ENCODE data around the gene PARD3B.

The PARD3B gene

GRCh38 chr2:205017381-205017780, 472.1 kb downstream of the PARD3B start:
- no peak for DNase-seq

GRCh38 chr2:205017912-205018311, 472.6 kb downstream of the PARD3B start:
- DNase-seq: no peak
- TF ChIP-seq GATA1 (IDR thresholded peaks at IDR 0.05; ENCODE audit: low read depth, low read length) (no peak), POLR2A (IDR thresholded peaks at IDR 0.05; ENCODE audit: low read length) (no peak)

More at GRCh38 chr2:205017381-205017780, 472.1 kb downstream of the PARD3B start:
- TF ChIP-seq GATA1 (IDR thresholded peaks at IDR 0.05; ENCODE audit: low read depth, low read length) (no peak), POLR2A (IDR thresholded peaks at IDR 0.05; ENCODE audit: low read length) (no peak)

- TF ChIP-seq GATA1 (IDR thresholded peaks at IDR 0.05; ENCODE audit: low read depth, low read length) (no peak), POLR2A (IDR thresholded peaks at IDR 0.05; ENCODE audit: low read length) (no peak)
- DNase-seq: no peak
These were observed 475.4 kb downstream of the PARD3B start for GRCh38 chr2:205020673-205021072.

- no peak for DNase-seq
- TF ChIP-seq POLR2A (IDR thresholded peaks at IDR 0.05; ENCODE audit: low read length) (no peak), GATA1 (IDR thresholded peaks at IDR 0.05; ENCODE audit: low read depth, low read length) (no peak)
These were observed 477.6 kb downstream of the PARD3B start for GRCh38 chr2:205022841-205023240.

- TF ChIP-seq GATA1 (IDR thresholded peaks at IDR 0.05; ENCODE audit: low read depth, low read length): no peak
- no peak for TF ChIP-seq POLR2A (IDR thresholded peaks at IDR 0.05; ENCODE audit: low read length)
These were observed 479.7 kb downstream of the PARD3B start for GRCh38 chr2:205024822-205025518.

GRCh38 chr2:205025580-205026240, 480.4 kb downstream of the PARD3B start:
- peak in 1 of 2 experiments; percentile 49 for DNase-seq
- no peak for TF ChIP-seq GATA1 (IDR thresholded peaks at IDR 0.05; ENCODE audit: low read depth, low read length)
- TF ChIP-seq POLR2A (IDR thresholded peaks at IDR 0.05; ENCODE audit: low read length): no peak

More at GRCh38 chr2:205024822-205025518, 479.7 kb downstream of the PARD3B start:
- peak; percentile 86 to 90 for DNase-seq

- TF ChIP-seq POLR2A (IDR thresholded peaks at IDR 0.05; ENCODE audit: low read length): no peak
- TF ChIP-seq GATA1 (IDR thresholded peaks at IDR 0.05; ENCODE audit: low read depth, low read length): no peak
- no peak for DNase-seq
These were observed 485.4 kb downstream of the PARD3B start for GRCh38 chr2:205030695-205031094.

- DNase-seq: no peak
- no peak for TF ChIP-seq POLR2A (IDR thresholded peaks at IDR 0.05; ENCODE audit: low read length)
- no peak for TF ChIP-seq GATA1 (IDR thresholded peaks at IDR 0.05; ENCODE audit: low read depth, low read length)
These were observed 486.8 kb downstream of the PARD3B start for GRCh38 chr2:205032093-205032551.

GRCh38 chr2:205033431-205033830, 488.2 kb downstream of the PARD3B start:
- no peak for DNase-seq
- TF ChIP-seq POLR2A (IDR thresholded peaks at IDR 0.05; ENCODE audit: low read length) (no peak), GATA1 (IDR thresholded peaks at IDR 0.05; ENCODE audit: low read depth, low read length) (no peak)

- no peak for DNase-seq
- TF ChIP-seq POLR2A (IDR thresholded peaks at IDR 0.05; ENCODE audit: low read length) (no peak), GATA1 (IDR thresholded peaks at IDR 0.05; ENCODE audit: low read depth, low read length) (no peak)
These were observed 488.8 kb downstream of the PARD3B start for GRCh38 chr2:205034034-205034433.

GRCh38 chr2:205040323-205040722, 495.0 kb downstream of the PARD3B start:
- TF ChIP-seq GATA1 (IDR thresholded peaks at IDR 0.05; ENCODE audit: low read depth, low read length) (no peak), POLR2A (IDR thresholded peaks at IDR 0.05; ENCODE audit: low read length) (no peak)
- no peak for DNase-seq

- TF ChIP-seq POLR2A (IDR thresholded peaks at IDR 0.05; ENCODE audit: low read length) (no peak), GATA1 (IDR thresholded peaks at IDR 0.05; ENCODE audit: low read depth, low read length) (no peak)
- DNase-seq: no peak
These were observed 496.3 kb downstream of the PARD3B start for GRCh38 chr2:205041472-205042130.

GRCh38 chr2:205043285-205043684, 498.0 kb downstream of the PARD3B start:
- DNase-seq: no peak
- TF ChIP-seq GATA1 (IDR thresholded peaks at IDR 0.05; ENCODE audit: low read depth, low read length): no peak
- TF ChIP-seq POLR2A (IDR thresholded peaks at IDR 0.05; ENCODE audit: low read length): no peak

- no peak for TF ChIP-seq POLR2A (IDR thresholded peaks at IDR 0.05; ENCODE audit: low read length)
- TF ChIP-seq GATA1 (IDR thresholded peaks at IDR 0.05; ENCODE audit: low read depth, low read length): no peak
- no peak for DNase-seq
These were observed 500.4 kb downstream of the PARD3B start for GRCh38 chr2:205045706-205046105.

Data from erythroblast (primary cell).